ENCODE data around the gene OLR1. TPM values are rescaled to one million over a fixed set of nuclear protein-coding genes. Genes with fewer than 3 reads are reported as not detected.
A peak's percentile ranks its signal among the peaks of the same experiment; 100 is the strongest.

The OLR1 gene
- total and polyA plus RNA-seq, 8 donors: 0.28 to 34.3 (median 0.81) TPM

- no peak for TF ChIP-seq CTCF (IDR thresholded peaks at IDR 0.05)
- peak overlapping the region in 2 of 4 donors; percentile 66 to 81 for H3K4me3 ChIP-seq
- H3K27ac ChIP-seq: peak overlapping the region; percentile 9 to 100 (median 93)
- 36 to 37% methylated on average over 3 of the region's 3 CpGs for WGBS, 2 donors
- peak in 3 of 4 donors; percentile 2 to 17 (median 4) for ATAC-seq
- intact Hi-C loops (cut with DNase I): no loop called here
- no peaks in the 10 kb centered on the region for H3K27me3 ChIP-seq
- H3K9me3 ChIP-seq: no peaks in the 10 kb centered on the region
- no peak for FAIRE-seq
- no peak for DNase-seq
- peaks cover 0 to 22% (median under 1%) of the 10 kb centered on the region in 3 donors for H3K36me3 ChIP-seq
- H3K4me1 ChIP-seq: peaks cover 6 to 14% (median 11%) of the 10 kb centered on the region in 3 donors
Observed at GRCh38 chr12:10214895-10215267, 42.9 kb upstream of the OLR1 start.

- no peaks in the 10 kb centered on the region for H3K9me3 ChIP-seq
- FAIRE-seq (no peak), DNase-seq (no peak), ATAC-seq (peak in 1 of 4 donors; percentile 10)
- no peaks in the 10 kb centered on the region for H3K27me3 ChIP-seq
- intact Hi-C loops (cut with DNase I): no loop called here
- TF ChIP-seq CTCF (IDR thresholded peaks at IDR 0.05): no peak
- WGBS, 2 donors: 6% methylated on average over 10 of the region's 10 CpGs
- peak overlapping the region; percentile 88 to 100 (median 93) for H3K27ac ChIP-seq
- H3K4me1 ChIP-seq: peaks cover 6 to 12% (median 11%) of the 10 kb centered on the region in 3 donors
- peaks cover 0 to 16% (median 0%) of the 10 kb centered on the region in 3 donors for H3K36me3 ChIP-seq
- H3K4me3 ChIP-seq: peak overlapping the region; percentile 30 to 81 (median 49)
Observed at GRCh38 chr12:10214136-10214894, 42.4 kb upstream of the OLR1 start.

- peak; percentile 41 to 62 (median 49) for ATAC-seq
- H3K27me3 ChIP-seq: no peaks in the 10 kb centered on the region
- no peak for TF ChIP-seq CTCF (IDR thresholded peaks at IDR 0.05)
- intact Hi-C loops (cut with DNase I): no loop called here
- no peak for FAIRE-seq
- no peaks in the 10 kb centered on the region for H3K9me3 ChIP-seq
- peak overlapping the region; percentile 88 to 100 (median 93) for H3K27ac ChIP-seq
- peaks cover 6 to 12% (median 11%) of the 10 kb centered on the region in 3 donors for H3K4me1 ChIP-seq
- DNase-seq: peak; percentile 62 to 76 (median 65)
- H3K36me3 ChIP-seq: peaks cover 0 to 8% (median 0%) of the 10 kb centered on the region in 3 donors
- WGBS, 2 donors: 0% methylated on average over 45 to 47 of the region's 47 CpGs
- H3K4me3 ChIP-seq: peak overlapping the region; percentile 30 to 81 (median 49)
Observed at GRCh38 chr12:10213168-10214135, 41.5 kb upstream of the OLR1 start.

GRCh38 chr12:10212739-10213131 lies 40.8 kb upstream of the OLR1 start, which contains the start of gene GABARAPL1:
GABARAPL1 (plus strand) TSS chr12:10212877; CDS start chr12:10213130, 253 bp downstream.
- Histone ChIP-seq H3K4me1 (peaks cover 6 to 12% (median 11%) of the 10 kb centered on the region in 3 donors), H3K27me3 (no peaks in the 10 kb centered on the region), H3K9me3 (no peaks in the 10 kb centered on the region), H3K4me3 (peak within 1 kb of the TSS; percentile 30 to 81 (median 49)), H3K36me3 (peaks cover 0 to under 1% (median 0%) of the 10 kb centered on the region in 3 donors), H3K27ac (peak within 1 kb of the TSS; percentile 88 to 100 (median 93))
- ATAC-seq (peak; percentile 76 to 88 (median 81)), DNase-seq (peak; percentile 81 to 90 (median 86)), FAIRE-seq (no peak)
- intact Hi-C loops (cut with DNase I): no loop called here
- no peak for TF ChIP-seq CTCF (IDR thresholded peaks at IDR 0.05)
- WGBS, 2 donors: 1% methylated on average over 35 of the region's 35 CpGs

Data from pancreas (tissue), 10 donors.